ENCODE results near the gene FRMD4A. TPM values are rescaled to one million over a fixed set of nuclear protein-coding genes. Genes with fewer than 3 reads are reported as not detected.

The FRMD4A gene
- total RNA-seq: 24.0 and 41.1 TPM in 2 replicates

DNA sequence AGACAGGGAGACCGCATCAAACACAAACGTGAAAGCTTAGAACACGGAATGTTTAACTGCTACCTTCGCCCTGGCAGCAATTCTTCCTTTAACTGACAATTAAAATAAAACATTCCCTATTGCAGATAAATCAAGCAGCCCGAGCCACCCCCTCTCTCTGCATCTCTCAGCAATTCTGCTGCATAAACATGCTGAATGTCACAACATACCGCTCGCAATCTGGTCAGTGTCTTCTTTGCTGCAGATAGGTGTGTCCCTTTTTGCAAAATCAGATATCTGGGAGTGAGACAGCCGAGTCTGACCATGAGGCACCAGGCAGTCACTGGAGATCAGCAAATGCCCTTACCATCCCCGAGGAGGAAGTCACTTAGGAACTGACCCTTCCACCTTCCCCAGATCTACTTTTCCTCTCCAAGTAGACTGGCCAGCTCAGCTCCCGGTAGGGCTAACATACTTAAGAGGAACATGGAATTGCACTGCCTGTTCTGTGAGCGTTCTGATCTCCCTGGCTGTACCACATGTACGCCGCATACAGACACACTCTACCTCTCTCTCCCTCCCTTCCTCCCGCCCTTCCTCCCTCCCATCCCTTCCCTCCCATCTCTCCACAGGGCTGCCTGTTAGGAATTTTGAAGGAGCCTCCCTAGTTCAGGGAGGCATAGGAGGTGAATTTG is at the start of gene FRMD4A:
Gene FRMD4A, minus strand, starts transcription at position 537 of the 674 bp plus-strand sequence.

